Activated B cell treated with CpG ODN at 0.5 μM for 24 hours (primary cell): ENCODE measurements around the gene CROCC2. TPM values are rescaled to one million over a fixed set of nuclear protein-coding genes. Genes with fewer than 3 reads are reported as not detected.
A peak's percentile ranks its signal among the peaks of the same experiment; 100 is the strongest.

Experiments
- ATAC-seq: fragments of 200-7000 bp; cut with Tn5 transposase; one replicate; pipeline ENCODE4 v1.10.0; 2021; ENCODE audit warnings: low read depth, mild to moderate bottlenecking, moderate library complexity
- CTCF ChIA-PET: fragments of 350-600 bp; sonication (Branson Sonifier 250); formaldehyde crosslinking; loops from one replicate; lab custom pipeline; 2021; ENCODE audit warnings: antibody characterized with exemption; lab: Charles Lee
- POLR2A ChIA-PET: fragments of 350-600 bp; sonication (Branson Sonifier 250); formaldehyde crosslinking; loops from one replicate; lab custom pipeline; 2021; ENCODE audit warnings: antibody characterized with exemption; lab: Charles Lee
- DNase-seq: peaks from one replicate; pipeline ENCODE4 v3.0.0; 2022
- H3K27ac Mint-ChIP-seq: one replicate; pipeline ENCODE4 v1.8.0; 2020; ENCODE audit warnings: mixed read lengths
- H3K27me3 Mint-ChIP-seq: one replicate; pipeline ENCODE4 v1.8.0; 2021; ENCODE audit warnings: mixed read lengths
- H3K36me3 Mint-ChIP-seq: one replicate; pipeline ENCODE4 v1.8.0; 2021; ENCODE audit warnings: low read depth, mixed read lengths
- H3K4me1 Mint-ChIP-seq: one replicate; pipeline ENCODE4 v1.8.0; 2021; ENCODE audit warnings: mixed read lengths
- H3K4me3 Mint-ChIP-seq: one replicate; pipeline ENCODE4 v1.8.0; 2020; ENCODE audit warnings: mild to moderate bottlenecking, mixed read lengths
- H3K9me3 Mint-ChIP-seq: one replicate; pipeline ENCODE4 v1.8.0; 2020; ENCODE audit warnings: mixed read lengths
- CTCF ChIP-seq: fragments of 200-600 bp; IDR thresholded peaks from one replicate; pipeline ENCODE4 v1.8.0; 2022; ENCODE audit warnings: antibody characterized with exemption, mild to moderate bottlenecking
- intact Hi-C: fragments of 100-400 bp; cut with micrococcal nuclease; formaldehyde crosslinking; loops from one replicate; pipeline ENCODE4 v1.15.1; 2024
- total RNA-seq: library from RNA; stranded (reverse); gene quantifications from 2 replicates; pipeline ENCODE4 v1.2.3, GENCODE V29; 2022

CROCC2 gene
- total RNA-seq, 1 donor from 2014 or later: not detected

GRCh38 chr2:240986787-240987411, 80.8 kb downstream of the CROCC2 start:
- peaks cover 3% of the 10 kb centered on the region for H3K4me1 Mint-ChIP-seq
- peak; percentile 9 for DNase-seq
- H3K27me3 Mint-ChIP-seq: peaks cover 8% of the 10 kb centered on the region
- ChIA-PET CTCF (no interaction called here), POLR2A (interaction anchor here (0.7 to 0.9 kb wide), 2 partner anchors 87 to 164 kb away, joined by 3 to 9 read pairs; partner anchors contain the start of gene PPP1R7)
- H3K9me3 Mint-ChIP-seq: no peaks in the 10 kb centered on the region
- intact Hi-C loops: loop anchor here (10.0 kb wide), 1 partner anchor 228 kb away; no protein-coding TSS in a partner anchor
- H3K27ac Mint-ChIP-seq: no peak overlapping the region
- ATAC-seq: no peak
- H3K4me3 Mint-ChIP-seq: no peak overlapping the region
- no peak for TF ChIP-seq CTCF
- no peaks in the 10 kb centered on the region for H3K36me3 Mint-ChIP-seq

GRCh38 chr2:240987588-240987987, 81.5 kb downstream of the CROCC2 start:
- CTCF ChIA-PET: no interaction called here
- TF ChIP-seq CTCF: no peak
- H3K27me3 Mint-ChIP-seq: peaks cover 10% of the 10 kb centered on the region
- POLR2A ChIA-PET: no interaction called here
- H3K4me1 Mint-ChIP-seq: peaks cover 3% of the 10 kb centered on the region
- DNase-seq: no peak
- no peak overlapping the region for H3K27ac Mint-ChIP-seq
- H3K9me3 Mint-ChIP-seq: no peaks in the 10 kb centered on the region
- H3K36me3 Mint-ChIP-seq: no peaks in the 10 kb centered on the region
- intact Hi-C loops: loop anchor here (10.0 kb wide), 1 partner anchor 227 kb away; no protein-coding TSS in a partner anchor
- no peak overlapping the region for H3K4me3 Mint-ChIP-seq
- ATAC-seq: no peak

GRCh38 chr2:240988146-240988545, 82.0 kb downstream of the CROCC2 start:
- intact Hi-C loops: loop anchor here (10.0 kb wide), 1 partner anchor 227 kb away; no protein-coding TSS in a partner anchor
- DNase-seq (peak; percentile 10), ATAC-seq (no peak)
- Mint-ChIP-seq H3K36me3 (no peaks in the 10 kb centered on the region), H3K4me3 (no peak overlapping the region), H3K4me1 (no peaks in the 10 kb centered on the region), H3K27me3 (peaks cover 5% of the 10 kb centered on the region), H3K27ac (no peak overlapping the region), H3K9me3 (no peaks in the 10 kb centered on the region)
- POLR2A ChIA-PET: no interaction called here
- TF ChIP-seq CTCF: no peak
- CTCF ChIA-PET: no interaction called here

- TF ChIP-seq CTCF: no peak
- POLR2A ChIA-PET: no interaction called here
- CTCF ChIA-PET: no interaction called here
- Mint-ChIP-seq H3K27ac (no peak overlapping the region), H3K27me3 (peaks cover 5% of the 10 kb centered on the region), H3K36me3 (no peaks in the 10 kb centered on the region), H3K9me3 (no peaks in the 10 kb centered on the region), H3K4me3 (no peak overlapping the region), H3K4me1 (no peaks in the 10 kb centered on the region)
- intact Hi-C loops: loop anchor here (10.0 kb wide), 1 partner anchor 226 kb away; no protein-coding TSS in a partner anchor
- ATAC-seq (no peak), DNase-seq (no peak)
Measured at GRCh38 chr2:240988571-240989271, 82.6 kb downstream of the CROCC2 start.
